SK-N-SH treated with all-trans-retinoic acid at 6 μM for 48 hours (cell line): ENCODE data around the gene SEMA4A.

Experiments
- ATAC-seq: fragments of 200-7000 bp; cut with Tn5 transposase; 3 replicates; pipeline ENCODE4 v1.9.1; 2020; ENCODE audit warnings: mild to moderate bottlenecking, moderate library complexity
- ARNTL ChIP-seq: fragments of 450-650 bp; formaldehyde crosslinking; IDR thresholded peaks from 2 replicates; pipeline ENCODE4 v1.5.0; 2020; ENCODE audit warnings: low read depth, mild to moderate bottlenecking, moderate library complexity, borderline replicate concordance
- BACH2 ChIP-seq: fragments of 250-450 bp; sonication (Bioruptor Pico); IDR thresholded peaks from 2 replicates; pipeline ENCODE4 v1.9.0; 2021; ENCODE audit warnings: mild to moderate bottlenecking, borderline replicate concordance
- CSDC2 ChIP-seq: fragments of 250-450 bp; sonication (Bioruptor Pico); IDR thresholded peaks from 2 replicates; pipeline ENCODE4 v1.5.0; 2020; ENCODE audit warnings: mild to moderate bottlenecking, moderate library complexity
- ESRRG ChIP-seq: fragments of 250-450 bp; sonication (Bioruptor Pico); IDR thresholded peaks from 2 replicates; pipeline ENCODE4 v1.6.1; 2021; ENCODE audit warnings: mild to moderate bottlenecking
- GLIS3 ChIP-seq: fragments of 250-450 bp; sonication (Bioruptor Pico); IDR thresholded peaks from 2 replicates; pipeline ENCODE4 v1.5.0; 2020; ENCODE audit warnings: mild to moderate bottlenecking, moderate library complexity
- ISL1 ChIP-seq: fragments of 250-450 bp; sonication (Bioruptor Pico); IDR thresholded peaks from 2 replicates; pipeline ENCODE4 v2.1.2; 2022; ENCODE audit warnings: mild to moderate bottlenecking, moderate library complexity
- OSR1 ChIP-seq: fragments of 250-450 bp; sonication (Bioruptor Pico); IDR thresholded peaks from 2 replicates; pipeline ENCODE4 v1.8.0; 2022; ENCODE audit warnings: moderate library complexity, mild to moderate bottlenecking, inconsistent platforms
- PATZ1 ChIP-seq: fragments of 250-450 bp; sonication (Bioruptor Pico); IDR thresholded peaks from 2 replicates; pipeline ENCODE4 v1.8.0; 2020; ENCODE audit warnings: mild to moderate bottlenecking, moderate library complexity, borderline replicate concordance
- PPARA ChIP-seq: fragments of 250-450 bp; sonication (Bioruptor Pico); IDR thresholded peaks from 2 replicates; pipeline ENCODE4 v1.5.0; 2020; ENCODE audit warnings: mild to moderate bottlenecking, borderline replicate concordance
- RARB ChIP-seq: fragments of 250-450 bp; sonication (Bioruptor Pico); IDR thresholded peaks from 2 replicates; pipeline ENCODE4 v1.8.0; 2021; ENCODE audit warnings: mild to moderate bottlenecking, moderate library complexity
- SNAI2 ChIP-seq: fragments of 250-450 bp; sonication (Bioruptor Pico); IDR thresholded peaks from 2 replicates; pipeline ENCODE4 v1.5.0; 2020; ENCODE audit warnings: mild to moderate bottlenecking, moderate library complexity
- TOX ChIP-seq: fragments of 250-450 bp; sonication (Bioruptor Pico); IDR thresholded peaks from 2 replicates; pipeline ENCODE4 v1.8.0; 2021; ENCODE audit warnings: mild to moderate bottlenecking, moderate library complexity, borderline replicate concordance
- ZC3H10 ChIP-seq: fragments of 250-450 bp; sonication (Bioruptor Pico); IDR thresholded peaks from 2 replicates; pipeline ENCODE4 v1.5.1; 2021; ENCODE audit warnings: mild to moderate bottlenecking, moderate library complexity
- ZFP30 ChIP-seq: fragments of 450-650 bp; formaldehyde crosslinking; IDR thresholded peaks from 2 replicates; pipeline ENCODE4 v1.5.0; 2022; ENCODE audit warnings: mild to moderate bottlenecking, moderate library complexity
- ZNF565 ChIP-seq: fragments of 450-650 bp; formaldehyde crosslinking; conservative IDR thresholded peaks from 2 replicates; pipeline ENCODE4 v1.5.0; 2020; ENCODE audit warnings: low read depth, mild to moderate bottlenecking, moderate library complexity
- ZNF70 ChIP-seq: fragments of 450-650 bp; formaldehyde crosslinking; IDR thresholded peaks from 2 replicates; pipeline ENCODE4 v1.5.0; 2020; ENCODE audit warnings: mild to moderate bottlenecking, moderate library complexity
- ZNF8 ChIP-seq: fragments of 450-650 bp; formaldehyde crosslinking; IDR thresholded peaks from 2 replicates; pipeline ENCODE4 v1.5.0; 2020; ENCODE audit warnings: mild to moderate bottlenecking, moderate library complexity
- TF ChIP-seq, protein P1 (sequence below): fragments of 250-450 bp; sonication (Bioruptor Pico); IDR thresholded peaks from 2 replicates; pipeline ENCODE4 v1.5.1; 2020; ENCODE audit warnings: low read depth, mild to moderate bottlenecking, moderate library complexity
- TF ChIP-seq, protein P2 (sequence below): fragments of 250-450 bp; sonication (Bioruptor Pico); IDR thresholded peaks from 2 replicates; pipeline ENCODE4 v1.5.1; 2021; ENCODE audit warnings: mild to moderate bottlenecking, moderate library complexity
- TF ChIP-seq, protein P3 (sequence below): fragments of 250-450 bp; sonication (Bioruptor Pico); IDR thresholded peaks from 2 replicates; pipeline ENCODE4 v1.5.0; 2020; ENCODE audit warnings: mild to moderate bottlenecking, moderate library complexity
- TF ChIP-seq, protein P4 (sequence below): fragments of 250-450 bp; sonication (Bioruptor Pico); IDR thresholded peaks from 2 replicates; pipeline ENCODE4 v1.8.0; 2021; ENCODE audit warnings: low read depth, mild to moderate bottlenecking, moderate library complexity, borderline replicate concordance

The SEMA4A gene

GRCh38 chr1:156196445-156196844 lies 43.1 kb downstream of the SEMA4A start (continued):
- TF ChIP-seq, protein P1, sequence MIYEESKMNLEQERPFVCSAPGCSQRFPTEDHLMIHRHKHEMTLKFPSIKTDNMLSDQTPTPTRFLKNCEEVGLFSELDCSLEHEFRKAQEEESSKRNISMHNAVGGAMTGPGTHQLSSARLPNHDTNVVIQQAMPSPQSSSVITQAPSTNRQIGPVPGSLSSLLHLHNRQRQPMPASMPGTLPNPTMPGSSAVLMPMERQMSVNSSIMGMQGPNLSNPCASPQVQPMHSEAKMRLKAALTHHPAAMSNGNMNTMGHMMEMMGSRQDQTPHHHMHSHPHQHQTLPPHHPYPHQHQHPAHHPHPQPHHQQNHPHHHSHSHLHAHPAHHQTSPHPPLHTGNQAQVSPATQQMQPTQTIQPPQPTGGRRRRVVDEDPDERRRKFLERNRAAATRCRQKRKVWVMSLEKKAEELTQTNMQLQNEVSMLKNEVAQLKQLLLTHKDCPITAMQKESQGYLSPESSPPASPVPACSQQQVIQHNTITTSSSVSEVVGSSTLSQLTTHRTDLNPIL (CRISPR knock-in tag) = no peak
- TF ChIP-seq ISL1 (CRISPR knock-in tag) = no peak
- no peak for TF ChIP-seq ARNTL (CRISPR knock-in tag)
- no peak for TF ChIP-seq TOX
- TF ChIP-seq CSDC2 (CRISPR knock-in tag) = no peak
- TF ChIP-seq ZNF70 (CRISPR knock-in tag) = no peak
- TF ChIP-seq, protein P2, sequence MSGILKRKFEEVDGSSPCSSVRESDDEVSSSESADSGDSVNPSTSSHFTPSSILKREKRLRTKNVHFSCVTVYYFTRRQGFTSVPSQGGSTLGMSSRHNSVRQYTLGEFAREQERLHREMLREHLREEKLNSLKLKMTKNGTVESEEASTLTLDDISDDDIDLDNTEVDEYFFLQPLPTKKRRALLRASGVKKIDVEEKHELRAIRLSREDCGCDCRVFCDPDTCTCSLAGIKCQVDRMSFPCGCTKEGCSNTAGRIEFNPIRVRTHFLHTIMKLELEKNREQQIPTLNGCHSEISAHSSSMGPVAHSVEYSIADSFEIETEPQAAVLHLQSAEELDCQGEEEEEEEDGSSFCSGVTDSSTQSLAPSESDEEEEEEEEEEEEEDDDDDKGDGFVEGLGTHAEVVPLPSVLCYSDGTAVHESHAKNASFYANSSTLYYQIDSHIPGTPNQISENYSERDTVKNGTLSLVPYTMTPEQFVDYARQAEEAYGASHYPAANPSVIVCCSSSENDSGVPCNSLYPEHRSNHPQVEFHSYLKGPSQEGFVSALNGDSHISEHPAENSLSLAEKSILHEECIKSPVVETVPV (CRISPR knock-in tag) = no peak

DNA sequence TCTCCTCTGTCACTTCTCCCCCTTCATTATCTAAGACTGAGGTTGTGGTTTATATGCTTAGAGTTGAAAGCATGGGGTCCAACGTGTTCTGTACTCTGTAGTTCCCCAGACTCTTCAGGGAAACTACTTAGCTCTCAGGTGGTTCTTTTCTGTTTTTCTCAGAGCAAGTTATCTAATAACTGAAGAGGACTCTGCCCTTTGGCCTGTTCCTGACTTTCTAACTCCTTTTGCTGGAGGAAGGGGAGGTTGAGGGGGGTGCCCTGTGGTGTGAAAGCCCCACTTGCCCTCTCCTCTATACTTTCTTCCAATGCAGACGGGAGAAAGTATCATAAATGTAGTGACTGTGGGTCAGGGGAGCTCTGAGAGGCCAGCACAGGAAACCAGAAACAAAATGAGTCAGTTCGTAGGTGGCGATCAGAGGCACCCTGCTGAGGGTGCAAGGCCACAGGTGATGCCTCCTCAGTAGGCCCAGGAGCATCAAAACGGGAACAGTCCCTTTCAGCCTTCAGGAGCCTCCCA lies 45.5 kb downstream of the SEMA4A start:
- TF ChIP-seq PATZ1 (CRISPR knock-in tag) = no peak
- TF ChIP-seq, protein P2 (CRISPR knock-in tag) = no peak
- TF ChIP-seq PPARA (CRISPR knock-in tag) = no peak
- no peak for TF ChIP-seq ZNF8
- no peak for TF ChIP-seq TOX
- TF ChIP-seq GLIS3 (CRISPR knock-in tag) = no peak
- TF ChIP-seq ZFP30 (CRISPR knock-in tag) = no peak
- TF ChIP-seq SNAI2 (CRISPR knock-in tag) = no peak
- TF ChIP-seq, protein P3, sequence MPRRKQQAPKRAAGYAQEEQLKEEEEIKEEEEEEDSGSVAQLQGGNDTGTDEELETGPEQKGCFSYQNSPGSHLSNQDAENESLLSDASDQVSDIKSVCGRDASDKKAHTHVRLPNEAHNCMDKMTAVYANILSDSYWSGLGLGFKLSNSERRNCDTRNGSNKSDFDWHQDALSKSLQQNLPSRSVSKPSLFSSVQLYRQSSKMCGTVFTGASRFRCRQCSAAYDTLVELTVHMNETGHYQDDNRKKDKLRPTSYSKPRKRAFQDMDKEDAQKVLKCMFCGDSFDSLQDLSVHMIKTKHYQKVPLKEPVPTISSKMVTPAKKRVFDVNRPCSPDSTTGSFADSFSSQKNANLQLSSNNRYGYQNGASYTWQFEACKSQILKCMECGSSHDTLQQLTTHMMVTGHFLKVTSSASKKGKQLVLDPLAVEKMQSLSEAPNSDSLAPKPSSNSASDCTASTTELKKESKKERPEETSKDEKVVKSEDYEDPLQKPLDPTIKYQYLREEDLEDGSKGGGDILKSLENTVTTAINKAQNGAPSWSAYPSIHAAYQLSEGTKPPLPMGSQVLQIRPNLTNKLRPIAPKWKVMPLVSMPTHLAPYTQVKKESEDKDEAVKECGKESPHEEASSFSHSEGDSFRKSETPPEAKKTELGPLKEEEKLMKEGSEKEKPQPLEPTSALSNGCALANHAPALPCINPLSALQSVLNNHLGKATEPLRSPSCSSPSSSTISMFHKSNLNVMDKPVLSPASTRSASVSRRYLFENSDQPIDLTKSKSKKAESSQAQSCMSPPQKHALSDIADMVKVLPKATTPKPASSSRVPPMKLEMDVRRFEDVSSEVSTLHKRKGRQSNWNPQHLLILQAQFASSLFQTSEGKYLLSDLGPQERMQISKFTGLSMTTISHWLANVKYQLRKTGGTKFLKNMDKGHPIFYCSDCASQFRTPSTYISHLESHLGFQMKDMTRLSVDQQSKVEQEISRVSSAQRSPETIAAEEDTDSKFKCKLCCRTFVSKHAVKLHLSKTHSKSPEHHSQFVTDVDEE (CRISPR knock-in tag) = no peak
- TF ChIP-seq, protein P4, sequence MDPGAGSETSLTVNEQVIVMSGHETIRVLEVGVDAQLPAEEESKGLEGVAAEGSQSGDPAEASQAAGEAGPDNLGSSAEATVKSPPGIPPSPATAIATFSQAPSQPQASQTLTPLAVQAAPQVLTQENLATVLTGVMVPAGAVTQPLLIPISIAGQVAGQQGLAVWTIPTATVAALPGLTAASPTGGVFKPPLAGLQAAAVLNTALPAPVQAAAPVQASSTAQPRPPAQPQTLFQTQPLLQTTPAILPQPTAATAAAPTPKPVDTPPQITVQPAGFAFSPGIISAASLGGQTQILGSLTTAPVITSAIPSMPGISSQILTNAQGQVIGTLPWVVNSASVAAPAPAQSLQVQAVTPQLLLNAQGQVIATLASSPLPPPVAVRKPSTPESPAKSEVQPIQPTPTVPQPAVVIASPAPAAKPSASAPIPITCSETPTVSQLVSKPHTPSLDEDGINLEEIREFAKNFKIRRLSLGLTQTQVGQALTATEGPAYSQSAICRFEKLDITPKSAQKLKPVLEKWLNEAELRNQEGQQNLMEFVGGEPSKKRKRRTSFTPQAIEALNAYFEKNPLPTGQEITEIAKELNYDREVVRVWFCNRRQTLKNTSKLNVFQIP = no peak
- TF ChIP-seq ESRRG (CRISPR knock-in tag) = no peak
- no peak for TF ChIP-seq CSDC2 (CRISPR knock-in tag)
- TF ChIP-seq ARNTL (CRISPR knock-in tag) = no peak
- TF ChIP-seq RARB (CRISPR knock-in tag) = no peak
- TF ChIP-seq BACH2 (CRISPR knock-in tag) = no peak
- no peak for TF ChIP-seq ZC3H10
- TF ChIP-seq OSR1 (CRISPR knock-in tag) = no peak
- no peak for TF ChIP-seq ZNF565
- no peak for TF ChIP-seq ZNF70 (CRISPR knock-in tag)
- TF ChIP-seq, protein P1 (CRISPR knock-in tag) = no peak
- no peak for ATAC-seq
